Lung (tissue), 12 donors: ENCODE data around the gene FAM171A2. TPM values are rescaled to one million over a fixed set of nuclear protein-coding genes. Genes with fewer than 3 reads are reported as not detected.

Source experiments
- ATAC-seq: fragments of 200-7000 bp; cut with Tn5 transposase; one replicate; pipeline ENCODE4 v1.9.1; 2020; ENCODE audit warnings: moderate number of reproducible peaks; ENCODE audit not compliant: insufficient read depth, low FRiP score
- DNase-seq, 3 donors: peaks; one replicate each; pipeline ENCODE4 v3.0.0-alpha.2; 2013 to 2017
- H3K27ac ChIP-seq, 2 donors: one replicate each; pipeline ENCODE4 v1.5.1; 2013; ENCODE audit warnings: mild to moderate bottlenecking in 2 of 2, moderate library complexity in 2 of 2, control low read depth in 1 of 2, inconsistent platforms in 1 of 2, low read depth in 1 of 2, low read length in 1 of 2
- H3K27me3 ChIP-seq, 3 donors: one replicate each; pipeline ENCODE4 v1.5.1; 2013; ENCODE audit warnings: low read length in 2 of 3; ENCODE audit not compliant: control insufficient read depth in 3 of 3, insufficient read depth in 3 of 3
- H3K36me3 ChIP-seq, 4 donors: one replicate each; pipeline ENCODE4 v1.5.1; 2013; ENCODE audit warnings: low read length in 4 of 4, mild to moderate bottlenecking in 1 of 4, moderate library complexity in 1 of 4; ENCODE audit not compliant: control insufficient read depth in 4 of 4, insufficient read depth in 4 of 4
- H3K4me1 ChIP-seq, 5 donors: one replicate each; pipeline ENCODE4 v1.5.1; 2013; ENCODE audit warnings: low read length in 5 of 5, mild to moderate bottlenecking in 2 of 5, moderate library complexity in 1 of 5; ENCODE audit not compliant: control insufficient read depth in 5 of 5, insufficient read depth in 5 of 5
- H3K4me3 ChIP-seq: one replicate; pipeline ENCODE4 v1.5.1; 2013; ENCODE audit warnings: mild to moderate bottlenecking, control low read depth, moderate library complexity
- H3K9ac ChIP-seq, 2 donors: one replicate each; pipeline ENCODE4 v1.5.1; 2013; ENCODE audit warnings: low read length in 2 of 2, control low read depth in 1 of 2; ENCODE audit not compliant: insufficient read depth in 1 of 2
- H3K9me3 ChIP-seq, 4 donors: one replicate each; pipeline ENCODE4 v1.5.1; 2013; ENCODE audit warnings: low read length in 3 of 4, mild to moderate bottlenecking in 1 of 4, moderate library complexity in 1 of 4; ENCODE audit not compliant: control insufficient read depth in 4 of 4, insufficient read depth in 3 of 4
- CTCF ChIP-seq: IDR thresholded peaks from 2 replicates; pipeline ENCODE4 v1.5.1; 2012; ENCODE audit warnings: mild to moderate bottlenecking; ENCODE audit errors: control extremely low read depth, extremely low read depth
- WGBS, 2 donors: extraction: QIAGEN DNeasy Blood & Tissue Kit; methylation state at CpG; one replicate each; pipeline ENCODE4 v1.1.7; 2013; 5-methylcytosine and 5-hydroxymethylcytosine counted together
- polyA plus RNA-seq, 2 donors: library from polyadenylated mRNA; stranded (reverse); fragments of 200-250 nt; gene quantifications; one replicate each; pipeline ENCODE4 v1.2.1, GENCODE V29; 2013
- total RNA-seq, 2 donors: library from RNA; depleted of rRNA in 1 of 2; stranded (reverse); fragments of >200 nt in 1 of 2; gene quantifications; one replicate each; pipeline ENCODE4 v1.2.1, GENCODE V29; 2014 to 2021
- donor health status: control.
- donor health status: control.
- donor health status: Bipolar disorder and iron deficiency.
- donor health status: healthy.
- donor health status: DM: yes; HTN: yes; CAD: no.

Gene FAM171A2
- total and polyA plus RNA-seq, 4 donors = 0.47 to 8.0 (median 0.80) TPM

- no peak for TF ChIP-seq CTCF
- ATAC-seq (no peak), DNase-seq (no peak)
- H3K9me3 ChIP-seq = no peaks in the 10 kb centered on the region
- no peak overlapping the region for H3K27ac ChIP-seq
- peaks cover 0 to 3% (median 0%) of the 10 kb centered on the region in 4 donors for H3K36me3 ChIP-seq
- H3K4me3 ChIP-seq = no peak overlapping the region
- H3K9ac ChIP-seq = no peak overlapping the region
- H3K4me1 ChIP-seq = peaks cover 0 to 30% (median 9%) of the 10 kb centered on the region in 5 donors
- no peaks in the 10 kb centered on the region for H3K27me3 ChIP-seq
- WGBS, 2 donors = 93 to 97% methylated on average over 14 of the region's 14 CpGs
Observed at GRCh38 chr17:44359458-44360143, 4.1 kb downstream of the FAM171A2 start.

- Histone ChIP-seq H3K36me3 (peaks cover 0 to 3% (median 0%) of the 10 kb centered on the region in 4 donors), H3K27ac (no peak overlapping the region), H3K4me1 (peaks cover 0 to 29% (median 9%) of the 10 kb centered on the region in 5 donors), H3K27me3 (no peaks in the 10 kb centered on the region), H3K9ac (no peak overlapping the region), H3K4me3 (no peak overlapping the region), H3K9me3 (no peaks in the 10 kb centered on the region)
- 69 to 70% methylated on average over 6 of the region's 6 CpGs for WGBS, 2 donors
- TF ChIP-seq CTCF = no peak
- no peak for DNase-seq
- ATAC-seq = no peak
Observed at GRCh38 chr17:44359006-44359405, 4.6 kb downstream of the FAM171A2 start.

- Histone ChIP-seq H3K4me1 (peaks cover 0 to 26% (median 9%) of the 10 kb centered on the region in 5 donors), H3K27ac (no peak overlapping the region), H3K9me3 (no peaks in the 10 kb centered on the region), H3K27me3 (no peaks in the 10 kb centered on the region), H3K36me3 (peaks cover 0 to 3% (median 1%) of the 10 kb centered on the region in 4 donors), H3K9ac (no peak overlapping the region), H3K4me3 (no peak overlapping the region)
- 87 to 93% methylated on average over 9 of the region's 9 CpGs for WGBS, 2 donors
- DNase-seq = no peak
- no peak for TF ChIP-seq CTCF
- ATAC-seq = no peak
Observed at GRCh38 chr17:44358066-44358465, 5.6 kb downstream of the FAM171A2 start.
